GM12878 (cell line): ENCODE data around the gene WFDC11. TPM values are rescaled to one million over a fixed set of nuclear protein-coding genes. Genes with fewer than 3 reads are reported as not detected.

Experiments used
- ATAC-seq: fragments of 200-7000 bp; cut with Tn5 transposase; 3 replicates; pipeline ENCODE4 v1.9.1; 2020; ENCODE audit warnings: mild to moderate bottlenecking, moderate library complexity
- BruUV-seq: library from RNA; stranded (reverse); fragments of 400-500 nt; replicated peaks from 2 replicates; lab custom pipeline; 2021; lab: Mats Ljungman, UMichigan
- CTCF ChIA-PET: fragments of 300-600 bp; sonication (Branson Sonifier 250); formaldehyde crosslinking; extraction: SDS; loops from one replicate; lab custom pipeline; 2021; ENCODE audit warnings: inconsistent platforms; lab: Yijun Ruan, JAX
- POLR2A ChIA-PET: fragments of 350-600 bp; formaldehyde crosslinking; extraction: SDS; loops from one replicate; lab custom pipeline; 2021; ENCODE audit warnings: inconsistent platforms; lab: Charles Lee
- RAD21 ChIA-PET: fragments of 300-600 bp; sonication (Branson Sonifier 250); formaldehyde crosslinking; loops from one replicate; lab custom pipeline; 2023; ENCODE audit warnings: antibody characterized with exemption; ENCODE audit not compliant: unreplicated experiment; lab: Charles Lee
- SMC1A ChIA-PET: fragments of 300-600 bp; sonication (Branson Sonifier 250); formaldehyde crosslinking; loops from one replicate; lab custom pipeline; 2023; ENCODE audit not compliant: unreplicated experiment, uncharacterized antibody; lab: Charles Lee
- DNase-seq: peaks from one replicate; pipeline ENCODE4 v3.0.0-alpha.2; 2011; ENCODE audit warnings: low read depth, low spot score
- FAIRE-seq: peaks from 3 replicates; lab custom pipeline; 2011; peaks lifted over from hg19 to GRCh38; lab: Jason Lieb, UNC
- H2AFZ ChIP-seq: 2 replicates; pipeline ENCODE4 v1.6.0; 2011; ENCODE audit warnings: low read depth, low read length, control low read depth; ENCODE audit not compliant: control insufficient read depth
- H3K27ac ChIP-seq: 2 replicates; pipeline ENCODE4 v1.5.1; 2011; ENCODE audit warnings: control low read depth; ENCODE audit not compliant: control insufficient read depth, insufficient read depth
- H3K27me3 ChIP-seq, 2 experiments: replicated peaks in 1 of 2; 2 replicates each; pipeline versions ENCODE4 v1.6.0 to v1.6.1; 2011; ENCODE audit warnings: low read length in 1 of 2; ENCODE audit not compliant: control insufficient read depth in 2 of 2, insufficient read depth in 2 of 2
- H3K36me3 ChIP-seq, 2 experiments: 2 replicates each; pipeline ENCODE4 v1.5.1; 2011; ENCODE audit warnings: low read length in 1 of 2; ENCODE audit not compliant: control insufficient read depth in 2 of 2, insufficient read depth in 2 of 2
- H3K4me1 ChIP-seq: 2 replicates; pipeline ENCODE4 v1.6.1; 2011; ENCODE audit warnings: mild to moderate bottlenecking, low read length, moderate library complexity, mixed read lengths; ENCODE audit not compliant: control insufficient read depth, insufficient read depth
- H3K4me2 ChIP-seq: 2 replicates; pipeline ENCODE4 v1.6.0; 2011; ENCODE audit warnings: control low read depth; ENCODE audit not compliant: control insufficient read depth, insufficient read depth
- H3K4me3 ChIP-seq: fragments of 200-600 bp; sonication (generic); 2 replicates; pipeline ENCODE4 v1.5.1; 2016
- H3K79me2 ChIP-seq: 2 replicates; pipeline ENCODE4 v1.6.0; 2011; ENCODE audit warnings: low read length; ENCODE audit not compliant: control insufficient read depth, insufficient read depth
- H3K9ac ChIP-seq: 2 replicates; pipeline ENCODE4 v1.8.0; 2011; ENCODE audit warnings: low read length, control low read depth, mixed read lengths; ENCODE audit not compliant: control insufficient read depth, insufficient read depth
- H3K9me3 ChIP-seq: replicated peaks from 3 replicates; pipeline ENCODE4 v1.5.1; 2011; ENCODE audit warnings: mild to moderate bottlenecking, low read length; ENCODE audit not compliant: control insufficient read depth, insufficient read depth
- H4K20me1 ChIP-seq: 2 replicates; pipeline ENCODE4 v1.6.0; 2011; ENCODE audit not compliant: control insufficient read depth, insufficient read depth
- CBX3 ChIP-seq: fragments of 200-600 bp; sonication (generic); IDR thresholded peaks from 2 replicates; pipeline ENCODE4 v1.6.1; 2016; ENCODE audit warnings: low read depth, borderline replicate concordance
- CUX1 ChIP-seq: IDR thresholded peaks from 2 replicates; pipeline ENCODE4 v1.6.1; 2012; ENCODE audit warnings: improper control_type of control experiment, low read depth, low read length; ENCODE audit not compliant: insufficient replicate concordance
- GABPA ChIP-seq: IDR thresholded peaks from 2 replicates; pipeline ENCODE4 v1.6.1; 2014; ENCODE audit warnings: antibody characterized with exemption, low read depth, mild to moderate bottlenecking, inconsistent platforms
- MEF2B ChIP-seq: fragments of 450-650 bp; IDR thresholded peaks from 2 replicates; pipeline ENCODE4 v1.6.1; 2018; ENCODE audit warnings: mild to moderate bottlenecking, moderate library complexity; ENCODE audit not compliant: partially characterized antibody, poor library complexity, severe bottlenecking
- MTA3 ChIP-seq: IDR thresholded peaks from 2 replicates; pipeline ENCODE4 v1.6.1; 2012; ENCODE audit warnings: low read length, inconsistent platforms, borderline replicate concordance
- MYC ChIP-seq: IDR thresholded peaks from 2 replicates; pipeline ENCODE4 v1.6.1; 2011; ENCODE audit warnings: mild to moderate bottlenecking, low read length, moderate library complexity, inconsistent platforms; ENCODE audit not compliant: insufficient read depth, insufficient replicate concordance, insufficient read length, severe bottlenecking
- NBN ChIP-seq: fragments of 450-650 bp; IDR thresholded peaks from 2 replicates; pipeline ENCODE4 v1.6.1; 2016
- NFIC ChIP-seq: IDR thresholded peaks from 2 replicates; pipeline ENCODE4 v1.6.1; 2012; ENCODE audit warnings: low read depth, mild to moderate bottlenecking, inconsistent platforms, low read length, moderate library complexity
- POU2F2 ChIP-seq: IDR thresholded peaks from 3 replicates; pipeline ENCODE4 v1.6.1; 2011; ENCODE audit warnings: low read depth, mild to moderate bottlenecking, low read length, borderline replicate concordance
- RFX5 ChIP-seq: IDR thresholded peaks from 2 replicates; pipeline ENCODE4 v1.6.1; 2011; ENCODE audit warnings: low read depth, low read length, improper control_type of control experiment
- SP1 ChIP-seq: IDR thresholded peaks from one replicate; pipeline ENCODE4 v1.6.1; 2011; ENCODE audit warnings: low read depth, low read length
- STAT1 ChIP-seq: fragments of 450-650 bp; conservative IDR thresholded peaks from 2 replicates; pipeline ENCODE4 v1.6.1; 2014; ENCODE audit warnings: antibody characterized with exemption, mild to moderate bottlenecking
- WGBS: methylation state at CpG from one replicate; pipeline ENCODE4 v1.1.6; 2016; ENCODE audit warnings: low lambda C conversion rate; ENCODE audit not compliant: insufficient replicate concordance, insufficient coverage; ENCODE audit errors: missing lambda C conversion rate; 5-methylcytosine and 5-hydroxymethylcytosine counted together
- in situ Hi-C: fragments of 300-500 bp; cut with MboI; formaldehyde crosslinking; loops from 9 replicates; pipeline ENCODE4 v1.14.3; 2018; ENCODE audit warnings: mixed read lengths
- intact Hi-C: fragments of 100-400 bp; cut with micrococcal nuclease; formaldehyde crosslinking; loops from one replicate; pipeline ENCODE4 v1.14.2; 2022; ENCODE audit not compliant: unreplicated experiment
- polyA plus RNA-seq, 11 experiments: library from polyadenylated mRNA; depleted of rRNA in 4 of 11; unstranded in 6 of 11; stranded (reverse) in 5 of 11; fragments of >200 nt; fragmentation: Nextera tagmentation in 4 of 11; fragmentation: Illumina TruSeq in 1 of 11; extraction: Ambion mirVana in 4 of 11; extraction: Trizol in 1 of 11; gene quantifications; 1 replicate in 1 of 11; 2 replicates in 10 of 11; pipeline versions ENCODE4 v1.2.1 to v1.2.3, GENCODE V29; 2011 to 2016; ENCODE audit warnings: inconsistent platforms in 2 of 11, missing spikeins in 2 of 11, low read depth in 1 of 11
- total RNA-seq, 4 experiments: library from RNA; depleted of rRNA in 3 of 4; stranded (reverse); fragments of >200 nt in 3 of 4; fragmentation: Illumina TruSeq in 1 of 4; extraction: Trizol in 1 of 4; gene quantifications; 2 replicates each; pipeline versions ENCODE4 v1.2.1 to v1.2.3, GENCODE V29; 2013 to 2021

The WFDC11 gene
- total and polyA plus RNA-seq, 10 of the 15 experiments (the other 5 are each of a cell fraction or from before 2014, with no cell fraction given) = not detected

GRCh38 chr20:45639687-45640086 lies 30.4 kb downstream of the WFDC11 start:
- H3K4me2 ChIP-seq = no peak overlapping the region
- WGBS = 15% methylated on average over 5 of the region's 5 CpGs
- ChIA-PET CTCF (interaction anchor here (0.8 kb wide), 1 partner anchor 132 kb away, joined by 3 read pairs; no protein-coding TSS in a partner anchor), POLR2A (no interaction called here), SMC1A (no interaction called here), RAD21 (no interaction called here)
- DNase-seq = no peak
- H3K9ac ChIP-seq = no peak overlapping the region
- H3K27me3 ChIP-seq = no peaks in the 10 kb centered on the region
- H3K9me3 ChIP-seq = no peaks in the 10 kb centered on the region
- no peaks in the 10 kb centered on the region for H3K79me2 ChIP-seq
- in situ Hi-C loops (no loop called here), intact Hi-C loops (no loop called here)
- no peak for FAIRE-seq
- H3K4me1 ChIP-seq = no peaks in the 10 kb centered on the region
- no peak for ATAC-seq
- H3K27ac ChIP-seq = no peak overlapping the region
- no peak overlapping the region for H2AFZ ChIP-seq
- H3K4me3 ChIP-seq = no peak overlapping the region
- no peaks in the 10 kb centered on the region for H3K36me3 ChIP-seq
- TF ChIP-seq GABPA (no peak), MTA3 (no peak), CBX3 (no peak), MEF2B (no peak), STAT1 (no peak), POU2F2 (no peak), NBN (no peak), SP1 (no peak), NFIC (no peak), RFX5 (no peak), MYC (no peak), CUX1 (no peak)
- no TSS peak for BruUV-seq
- no peaks in the 10 kb centered on the region for H4K20me1 ChIP-seq
